Endothelial cell of umbilical vein (primary cell): ENCODE data around the gene HECA. TPM values are rescaled to one million over a fixed set of nuclear protein-coding genes. Genes with fewer than 3 reads are reported as not detected.

Experiments
- BruUV-seq: library from RNA; stranded (reverse); fragments of 400-500 nt; replicated peaks from 2 replicates; lab custom pipeline; 2021; lab: Mats Ljungman, UMichigan
- CTCF ChIA-PET: fragments of 300-600, 350-600 bp; sonication (Branson Sonifier 250); formaldehyde crosslinking; loops from one replicate; lab custom pipeline; 2021; ENCODE audit warnings: antibody characterized with exemption, inconsistent platforms; lab: Charles Lee
- POLR2A ChIA-PET: fragments of 300-600, 350-600 bp; sonication (Branson Sonifier 250); formaldehyde crosslinking; loops from one replicate; lab custom pipeline; 2021; ENCODE audit warnings: antibody characterized with exemption, inconsistent platforms; lab: Charles Lee
- DNase-seq: peaks from one replicate; pipeline ENCODE4 v3.0.0-alpha.2; 2011; ENCODE audit warnings: low read depth, low spot score
- FAIRE-seq: peaks from 2 replicates; lab custom pipeline; 2011; peaks lifted over from hg19 to GRCh38; lab: Jason Lieb, UNC
- H2AFZ ChIP-seq: 2 replicates; pipeline ENCODE4 v1.6.0; 2012; ENCODE audit warnings: low read depth, low read length, control low read depth, inconsistent platforms
- H3K27ac ChIP-seq: 2 replicates; pipeline ENCODE4 v1.5.1; 2011; ENCODE audit warnings: low read depth, mild to moderate bottlenecking, control low read depth, low read length, moderate library complexity; ENCODE audit not compliant: insufficient read depth
- H3K27me3 ChIP-seq, 2 experiments: 2 replicates each; pipeline versions ENCODE4 v1.6.0 to v1.6.1; 2011; ENCODE audit warnings: low read length in 2 of 2, mixed read lengths in 1 of 2; ENCODE audit not compliant: control insufficient read depth in 2 of 2, insufficient read depth in 2 of 2
- H3K36me3 ChIP-seq, 2 experiments: 2 replicates in 1 of 2; 3 replicates in 1 of 2; pipeline ENCODE4 v1.5.1; 2011; ENCODE audit warnings: low read length in 2 of 2, mild to moderate bottlenecking in 1 of 2, moderate library complexity in 1 of 2; ENCODE audit not compliant: control insufficient read depth in 2 of 2, insufficient read depth in 2 of 2; ENCODE audit errors: extremely low read depth in 1 of 2
- H3K4me1 ChIP-seq: 3 replicates; pipeline ENCODE4 v1.5.1; 2011; ENCODE audit warnings: mild to moderate bottlenecking, low read length; ENCODE audit not compliant: control insufficient read depth, insufficient read depth; ENCODE audit errors: extremely low read depth
- H3K4me2 ChIP-seq: 2 replicates; pipeline ENCODE4 v1.6.1; 2011; ENCODE audit warnings: low read length, control low read depth, mixed read lengths; ENCODE audit not compliant: insufficient read depth
- H3K4me3 ChIP-seq, 3 experiments: fragments of 200-600 bp in 1 of 3; sonication (generic), shearing (Covaris generic) in 1 of 3; replicated peaks in 1 of 3; 2 replicates each; pipeline ENCODE4 v1.5.1; 2011 to 2016; ENCODE audit warnings: control low read depth in 3 of 3, low read length in 3 of 3, mild to moderate bottlenecking in 2 of 3, inconsistent platforms in 1 of 3, low read depth in 1 of 3, moderate library complexity in 1 of 3; ENCODE audit not compliant: insufficient read depth in 1 of 3
- H3K79me2 ChIP-seq: 2 replicates; pipeline ENCODE4 v1.6.0; 2012; ENCODE audit warnings: low read length, inconsistent platforms; ENCODE audit not compliant: control insufficient read depth, insufficient read depth
- H3K9ac ChIP-seq: replicated peaks from 2 replicates; pipeline ENCODE3; 2011; ENCODE audit warnings: low read length, control low read depth; ENCODE audit not compliant: insufficient read depth; ENCODE audit errors: extremely low read depth
- H3K9me1 ChIP-seq: replicated peaks from 3 replicates; pipeline ENCODE4 v1.6.0; 2011; ENCODE audit warnings: mild to moderate bottlenecking, low read length; ENCODE audit not compliant: control insufficient read depth, insufficient read depth; ENCODE audit errors: extremely low read depth
- H3K9me3 ChIP-seq: replicated peaks from 2 replicates; pipeline ENCODE4 v1.5.1; 2012; ENCODE audit warnings: low read length, inconsistent platforms; ENCODE audit not compliant: control insufficient read depth, insufficient read depth
- H4K20me1 ChIP-seq: replicated peaks from 2 replicates; pipeline ENCODE3; 2011; ENCODE audit warnings: mild to moderate bottlenecking, low read length; ENCODE audit not compliant: control insufficient read depth, insufficient read depth; ENCODE audit errors: extremely low read depth
- CTCF ChIP-seq, 2 donors: IDR thresholded peaks; 1 replicate in 1 of 2; 2 replicates in 1 of 2; pipeline ENCODE4 v1.5.1; 2011; ENCODE audit warnings: low read length in 2 of 2, mild to moderate bottlenecking in 2 of 2, moderate library complexity in 2 of 2, control low read depth in 1 of 2, inconsistent platforms in 1 of 2, low read depth in 1 of 2; ENCODE audit not compliant: insufficient read depth in 1 of 2; ENCODE audit errors: extremely low read depth in 1 of 2
- EZH2 ChIP-seq: IDR thresholded peaks from 2 replicates; pipeline ENCODE4 v1.6.1; 2012; ENCODE audit warnings: borderline replicate concordance, low read depth, mild to moderate bottlenecking, moderate library complexity, low read length, inconsistent platforms; ENCODE audit not compliant: severe bottlenecking
- FOS ChIP-seq: IDR thresholded peaks from 2 replicates; pipeline ENCODE4 v1.6.1; 2011; ENCODE audit warnings: mild to moderate bottlenecking, low read length, moderate library complexity, borderline replicate concordance; ENCODE audit not compliant: insufficient read depth
- GATA2 ChIP-seq: IDR thresholded peaks from 2 replicates; pipeline ENCODE4 v1.7.0; 2011; ENCODE audit warnings: low read depth, mild to moderate bottlenecking, moderate library complexity, mixed read lengths, low read length; ENCODE audit not compliant: insufficient read length, insufficient read depth
- JUN ChIP-seq: IDR thresholded peaks from 2 replicates; pipeline ENCODE4 v1.6.1; 2011; ENCODE audit warnings: borderline replicate concordance, low read depth; ENCODE audit not compliant: insufficient read length, insufficient read depth
- MYC ChIP-seq: IDR thresholded peaks from one replicate; pipeline ENCODE4 v1.6.1; 2011; ENCODE audit warnings: mild to moderate bottlenecking, low read depth, low read length
- POLR2A ChIP-seq: IDR thresholded peaks from 2 replicates; pipeline ENCODE4 v1.6.1; 2012; ENCODE audit warnings: low read depth, mild to moderate bottlenecking, control low read depth, low read length
- POLR2AphosphoS5 ChIP-seq: IDR thresholded peaks from 2 replicates; pipeline ENCODE4 v1.6.1; 2012; ENCODE audit warnings: low read depth, mild to moderate bottlenecking, control low read depth, low read length, moderate library complexity; ENCODE audit not compliant: insufficient read depth
- dilution Hi-C: fragments of 300-500 bp; cut with MboI; formaldehyde crosslinking; loops from one replicate; pipeline ENCODE4 v1.15.0; 2019; ENCODE audit warnings: low sequenced_read_pairs; ENCODE audit not compliant: extremely low pct_ligation_motif_present
- intact Hi-C: fragments of 100-400 bp; cut with micrococcal nuclease; formaldehyde crosslinking; loops from one replicate; pipeline ENCODE4 v1.10.0; 2022
- polyA plus RNA-seq, 4 experiments: library from polyadenylated mRNA; depleted of rRNA in 3 of 4; stranded (reverse) in 3 of 4; unstranded in 1 of 4; fragments of >200 nt; gene quantifications; 2 replicates each; pipeline versions ENCODE4 v1.2.1 to v1.2.3, GENCODE V29; 2011 to 2012; ENCODE audit warnings: missing spikeins in 1 of 4
- total RNA-seq: library from RNA; stranded (reverse); gene quantifications from 2 replicates; pipeline ENCODE4 v1.2.3, GENCODE V29; 2021

Gene HECA
- total and polyA plus RNA-seq, 2 donors (not counting 3 experiments of a cell fraction or from before 2014, with no cell fraction given), result 5.8 to 16.7 TPM

- no peak overlapping the region for H3K9ac ChIP-seq
These were observed 34.9 kb upstream of the HECA start for GRCh38 chr6:139099984-139100383.

More at GRCh38 chr6:139099984-139100383, 34.9 kb upstream of the HECA start:
- TF ChIP-seq GATA2 (no peak), EZH2 (no peak), POLR2AphosphoS5 (no peak), POLR2A (no peak), FOS (no peak), CTCF (IDR thresholded peaks at IDR 0.05; ENCODE audit: extremely low read depth in 1 of 2, insufficient read depth in 1 of 2, low read depth in 1 of 2, low read length in 2 of 2) (no peak), JUN (no peak), MYC (no peak)
- Histone ChIP-seq H3K27ac (no peak overlapping the region), H3K4me2 (no peak overlapping the region), H3K79me2 (no peaks in the 10 kb centered on the region), H3K9me3 (no peaks in the 10 kb centered on the region), H3K4me1 (no peaks in the 10 kb centered on the region), H3K27me3 (peaks cover 0 to 2% of the 10 kb centered on the region in 2 experiments), H3K36me3 (no peaks in the 10 kb centered on the region), H3K9me1 (no peaks in the 10 kb centered on the region), H2AFZ (no peak overlapping the region), H3K4me3 (no peak overlapping the region), H4K20me1 (no peaks in the 10 kb centered on the region)
- dilution Hi-C loops, result no loop called here
- intact Hi-C loops, result no loop called here
- no TSS peak for BruUV-seq
- POLR2A ChIA-PET, result no interaction called here
- CTCF ChIA-PET, result no interaction called here
- FAIRE-seq, result no peak
- DNase-seq, result no peak
